ENCODE results near the gene TSPYL4.

Gene TSPYL4

DNA sequence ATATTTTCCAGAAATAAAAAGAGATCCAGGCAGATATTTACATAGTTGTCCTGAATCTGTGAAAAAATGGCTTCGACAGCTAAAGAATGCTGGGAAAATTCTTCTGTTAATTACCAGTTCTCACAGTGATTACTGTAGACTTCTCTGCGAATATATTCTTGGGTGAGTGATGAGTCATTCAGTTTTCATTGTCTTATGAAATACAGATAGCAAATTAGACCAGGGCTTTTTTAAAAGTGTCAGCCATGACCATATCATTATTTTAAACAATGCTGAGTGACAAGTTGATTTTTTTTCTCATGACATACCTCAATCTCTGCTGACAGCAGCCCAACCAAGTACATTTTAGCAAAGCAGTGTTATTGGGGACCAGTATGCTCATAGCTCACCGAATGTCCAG is 32.8 kb downstream of the TSPYL4 start:
- DNase-seq, result no peak

DNA sequence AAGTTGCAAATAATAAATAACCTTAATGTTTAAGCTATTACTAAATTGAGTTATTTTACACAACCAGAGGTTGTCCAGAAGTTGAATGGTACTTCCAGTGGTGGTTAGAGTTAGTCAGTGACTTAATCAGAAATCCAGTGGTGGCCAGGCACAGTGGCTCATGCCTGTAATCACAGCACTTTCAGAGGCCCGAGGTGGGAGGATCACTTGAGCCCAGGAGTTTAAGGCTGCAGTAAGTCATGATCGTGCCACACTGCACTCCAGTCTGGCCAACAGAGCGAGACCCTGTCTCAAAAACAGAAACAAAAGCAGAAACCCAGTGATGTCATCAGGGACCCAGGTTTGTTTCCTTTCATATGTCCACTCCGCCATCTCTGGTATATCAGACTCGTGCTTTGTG is 35.0 kb downstream of the TSPYL4 start:
- no peak for DNase-seq

DNA sequence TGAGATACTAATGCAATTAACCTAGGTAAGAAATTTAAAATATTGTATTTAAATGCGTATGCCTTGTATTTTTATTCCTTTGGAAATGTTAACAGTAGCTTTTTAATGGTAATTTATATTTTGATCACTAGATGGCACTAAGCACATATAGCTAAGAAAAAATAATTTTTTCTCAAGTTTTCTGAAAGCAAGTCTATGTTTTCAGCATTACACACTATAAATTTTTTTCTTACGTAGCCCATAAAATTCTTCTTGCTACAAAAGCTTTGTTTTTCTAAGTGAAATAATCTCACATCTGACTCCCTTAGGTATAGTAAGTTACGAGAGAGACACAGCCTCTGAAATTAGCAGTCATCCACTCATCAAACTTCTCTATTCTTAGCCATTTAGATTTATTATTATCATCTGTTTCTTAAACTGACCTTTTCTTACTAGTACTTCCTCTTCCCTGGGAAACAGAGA is 35.7 kb downstream of the TSPYL4 start:
- DNase-seq, result no peak

DNA sequence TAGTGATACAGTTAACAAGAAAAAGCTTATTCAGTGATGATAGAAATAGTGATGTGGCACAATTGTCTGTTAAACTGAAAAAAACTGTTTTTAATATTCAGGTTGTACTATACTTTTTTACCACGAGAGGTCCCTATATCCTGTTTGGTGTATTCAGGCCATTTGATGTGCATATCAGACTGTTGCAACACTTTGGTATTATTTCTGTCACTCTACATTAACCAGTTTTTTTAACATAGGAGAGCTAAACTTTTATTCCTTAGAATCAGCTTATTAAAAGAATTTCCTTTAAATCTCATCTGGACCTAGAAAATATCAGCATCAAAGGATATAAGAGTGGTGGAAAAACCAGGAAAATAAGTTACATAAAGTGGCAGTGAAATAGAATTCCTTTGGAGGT is 36.8 kb downstream of the TSPYL4 start:
- no peak for DNase-seq

DNA sequence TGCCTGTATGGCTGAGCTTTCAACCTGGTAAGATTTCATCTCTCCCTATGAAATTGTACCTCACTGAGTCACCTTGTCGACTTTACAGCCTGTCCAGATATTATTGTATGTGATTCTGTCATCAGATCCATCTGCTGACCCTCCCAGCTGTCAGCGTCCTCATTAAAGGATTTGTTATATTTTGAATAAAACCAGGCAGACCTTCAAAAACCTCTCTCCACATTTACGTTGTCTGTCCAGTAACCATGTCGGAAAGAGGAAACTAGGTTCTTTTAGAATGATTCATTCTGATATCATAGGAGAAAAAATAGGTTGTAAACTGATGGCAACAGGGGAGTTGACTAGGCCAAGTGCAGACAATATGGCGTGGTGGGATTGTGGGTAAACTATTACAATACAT is 38.5 kb downstream of the TSPYL4 start:
- no peak for DNase-seq

DNA sequence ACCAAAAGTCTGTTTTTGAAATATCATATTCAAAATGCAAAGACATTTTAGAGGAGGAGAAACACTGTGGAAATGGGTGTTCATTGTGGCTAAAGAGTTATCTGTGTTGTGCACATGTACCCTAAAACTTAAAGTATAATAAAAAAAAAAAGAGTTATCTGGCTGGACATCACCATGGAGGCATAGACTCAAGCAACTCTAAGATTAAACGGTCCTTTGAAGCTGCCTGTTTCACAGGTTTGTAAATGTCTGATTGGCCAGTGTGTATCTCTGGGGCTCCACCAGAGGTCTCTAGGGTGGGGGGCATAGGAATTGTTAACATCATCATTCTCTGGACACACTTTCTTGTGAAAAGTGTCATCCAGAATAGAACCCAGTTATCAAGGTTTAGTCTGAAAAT is 39.2 kb downstream of the TSPYL4 start:
- no peak for DNase-seq

DNA sequence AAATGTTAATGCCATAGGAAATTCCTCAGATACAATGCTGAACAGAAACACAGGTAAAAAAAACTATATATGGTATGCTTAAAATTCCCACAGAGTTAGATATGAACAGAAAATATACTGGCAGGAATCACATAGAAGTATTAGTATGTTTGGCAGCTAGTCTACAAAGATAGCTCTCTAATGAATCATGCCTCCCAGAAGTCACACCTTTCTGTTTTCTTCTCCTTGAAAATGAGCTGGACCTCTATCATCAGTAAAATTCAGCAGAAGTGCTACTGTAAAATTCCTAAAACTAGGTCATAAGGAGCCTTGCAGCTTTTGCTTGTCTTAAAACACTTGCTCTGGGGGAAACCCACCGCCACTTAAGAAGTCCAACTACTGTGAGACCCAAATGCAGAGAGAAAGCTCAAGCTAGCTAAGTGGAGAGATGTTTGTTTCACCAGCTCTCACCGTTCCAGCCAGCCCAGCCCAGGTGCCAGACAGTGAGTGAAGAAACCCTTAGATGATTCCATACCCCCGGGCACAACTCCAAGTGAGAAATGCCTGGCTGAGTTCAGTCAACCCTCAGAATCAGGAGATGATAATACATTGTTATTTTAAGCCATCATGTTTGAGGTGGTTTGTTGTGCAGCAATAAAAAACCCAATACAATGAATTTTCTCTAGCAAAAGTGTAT is 43.0 kb downstream of the TSPYL4 start:
- DNase-seq, result no peak

DNA sequence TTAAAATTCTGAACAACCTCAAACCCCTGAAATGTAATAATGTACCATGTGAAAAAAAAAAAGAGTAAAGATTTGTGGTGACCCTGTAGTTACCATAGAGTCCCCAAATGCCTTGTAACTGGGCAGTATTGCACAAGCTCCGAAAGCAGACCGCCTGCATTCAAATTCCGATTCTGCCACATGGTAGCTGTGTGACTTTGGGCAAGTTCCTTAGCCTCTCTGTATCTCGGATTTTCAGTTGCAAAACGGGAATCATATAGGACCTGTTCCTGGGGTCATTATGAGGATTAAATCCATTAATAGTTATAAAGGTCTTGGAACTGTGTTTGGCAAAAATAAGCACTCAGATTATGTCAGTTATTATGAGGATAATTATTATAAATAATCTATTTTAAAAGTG is 43.6 kb downstream of the TSPYL4 start:
- no peak for DNase-seq

DNA sequence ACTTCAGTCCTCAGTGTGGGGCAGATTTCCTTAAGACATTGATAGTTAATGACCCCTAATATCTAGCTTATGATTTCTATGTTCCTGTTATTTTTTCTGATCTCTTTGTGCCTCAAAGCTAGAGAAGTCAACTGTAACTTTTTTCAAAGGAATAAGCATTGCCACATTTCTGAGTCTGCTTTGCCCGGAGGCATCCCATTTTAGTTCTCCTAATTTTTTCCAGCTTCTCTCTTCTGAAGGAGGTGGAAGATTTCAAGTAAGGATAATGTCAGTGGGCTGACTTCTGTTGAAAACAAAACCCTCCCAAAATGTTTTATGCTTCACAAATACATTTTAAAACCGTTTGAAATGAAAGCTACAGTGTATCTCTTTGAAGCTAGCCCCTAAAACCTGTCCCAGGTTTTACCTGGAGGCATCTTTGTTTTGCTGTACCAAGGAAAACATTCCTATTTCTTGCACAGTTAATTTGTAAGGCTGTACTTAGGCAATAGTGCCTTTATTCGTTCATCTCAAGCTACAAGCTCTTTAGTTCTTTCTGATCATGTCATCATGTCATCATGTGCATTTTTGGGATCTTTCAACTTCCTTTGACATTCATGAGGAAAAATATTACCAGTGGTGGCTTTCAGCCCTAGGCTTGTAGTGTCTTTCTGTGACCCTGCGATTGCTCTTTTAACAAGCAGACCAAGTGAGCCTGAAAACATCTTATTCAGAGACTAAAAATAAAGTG is 45.7 kb downstream of the TSPYL4 start:
- no peak for DNase-seq

DNA sequence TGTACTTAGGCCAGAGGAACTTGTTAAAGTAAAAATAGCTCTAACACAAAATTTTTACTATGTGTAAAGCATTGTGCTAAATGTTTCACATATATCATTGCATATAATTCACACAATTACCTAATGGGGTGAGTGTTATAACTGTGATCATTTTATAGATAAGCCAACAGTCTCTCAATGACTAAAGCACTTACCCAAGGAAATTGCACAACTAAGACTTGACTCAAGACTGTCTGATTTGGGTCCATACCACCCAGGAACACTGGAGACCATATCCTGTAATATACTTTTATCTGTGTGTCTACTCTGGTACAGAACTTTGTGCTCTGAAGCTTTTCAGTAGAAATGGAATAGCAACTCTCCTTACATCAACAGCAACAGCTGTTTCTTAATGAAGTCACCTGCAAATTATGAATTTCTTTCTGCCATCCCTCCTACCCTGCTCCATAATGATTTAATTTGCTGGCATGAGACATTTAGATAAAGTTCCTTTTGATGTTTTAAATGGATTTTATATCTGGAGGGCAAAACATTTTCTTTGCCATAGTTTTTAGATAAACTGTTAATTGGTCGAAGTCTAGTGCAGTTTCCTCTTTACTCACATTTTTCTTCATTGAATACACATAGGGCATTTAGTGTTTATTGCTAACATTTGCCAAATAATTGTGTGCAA is 47.5 kb downstream of the TSPYL4 start:
- DNase-seq, result no peak

DNA sequence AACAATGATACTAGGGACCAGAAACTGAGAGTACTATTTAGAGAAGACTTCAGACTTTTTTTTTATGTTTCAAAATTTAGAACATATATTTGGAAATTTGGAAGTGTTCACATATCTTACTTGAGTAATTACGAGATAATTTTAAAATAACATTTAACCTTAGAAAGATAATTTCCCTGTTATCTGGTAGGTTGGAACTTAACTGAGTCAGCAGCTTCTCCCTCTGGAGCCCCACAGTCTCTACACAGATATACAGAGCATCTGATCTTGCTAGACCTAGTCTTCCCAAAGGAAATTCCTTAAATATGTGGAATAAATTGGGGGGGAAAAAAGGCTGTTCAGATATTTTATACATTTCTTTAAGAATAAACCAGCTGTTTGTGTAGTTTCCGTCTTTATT is 48.6 kb downstream of the TSPYL4 start:
- no peak for DNase-seq

DNA sequence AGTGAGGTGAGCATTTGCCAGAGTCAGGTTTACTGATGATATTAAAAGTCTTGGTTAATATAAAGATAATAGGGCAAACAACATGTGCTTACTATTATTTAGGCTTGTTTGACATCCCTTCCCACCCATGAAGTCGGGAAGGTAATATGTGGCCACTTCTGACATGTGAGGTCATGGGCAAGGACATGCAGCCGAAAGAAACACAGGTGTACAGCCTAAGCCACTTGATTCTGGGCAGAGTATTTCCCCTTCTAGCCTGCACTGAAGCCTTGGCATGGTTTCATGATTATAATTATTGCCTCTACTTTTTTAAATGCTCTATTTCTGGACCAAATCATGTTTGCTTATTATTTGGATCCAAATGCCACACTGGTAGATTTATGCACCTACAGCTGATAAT is 52.3 kb downstream of the TSPYL4 start:
- DNase-seq, result no peak

DNA sequence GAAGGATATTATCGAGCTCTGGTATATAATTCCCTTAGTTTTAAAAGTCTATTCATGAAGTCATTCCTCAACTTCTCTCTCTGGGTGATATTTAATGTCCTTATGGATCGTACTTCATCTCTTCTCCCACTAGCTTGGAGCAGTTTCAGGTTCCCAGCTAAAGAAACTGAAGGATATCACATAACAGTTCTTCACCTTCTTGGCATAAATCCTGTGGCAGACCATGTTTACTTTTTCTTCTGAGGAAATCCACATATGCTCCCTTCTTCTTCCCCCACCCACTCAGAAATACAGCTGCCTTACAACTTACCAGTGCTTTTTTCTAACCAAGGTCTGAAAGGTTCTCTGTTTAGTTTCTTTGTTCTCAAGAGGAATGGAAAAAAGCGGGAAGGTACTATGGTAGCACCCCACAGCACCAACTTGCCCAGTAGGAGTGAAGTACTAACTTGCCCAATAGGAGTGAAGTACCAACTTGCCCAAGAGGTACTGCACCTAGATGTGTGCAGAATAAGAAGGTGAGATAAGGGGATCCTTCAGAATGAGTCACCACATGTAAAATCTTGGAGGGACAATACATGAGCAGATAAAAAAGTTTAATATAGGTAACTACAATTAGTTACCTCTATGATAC is 53.1 kb downstream of the TSPYL4 start:
- no peak for DNase-seq
